Upper lobe of left lung (tissue), 6 donors: ENCODE results near the gene R3HDM4. TPM values are rescaled to one million over a fixed set of nuclear protein-coding genes. Genes with fewer than 3 reads are reported as not detected.

Source experiments
- ATAC-seq, 2 donors: fragments of 200-7000 bp; cut with Tn5 transposase; one replicate each; pipeline ENCODE4 v1.9.1; 2022; ENCODE audit warnings: mild to moderate bottlenecking in 2 of 2, moderate library complexity in 2 of 2; ENCODE audit not compliant: low FRiP score in 2 of 2
- DNase-seq, 2 donors: peaks; one replicate each; pipeline ENCODE4 v3.0.0-alpha.2; 2019 to 2020
- H3K27ac ChIP-seq, 4 donors: fragments of 200-600 bp; sonication (generic); one replicate each; pipeline ENCODE4 v1.5.1; 2016 to 2019
- H3K27me3 ChIP-seq, 4 donors: fragments of 200-600 bp; sonication (generic); one replicate each; pipeline ENCODE4 v1.5.1; 2017 to 2019
- H3K36me3 ChIP-seq, 4 donors: fragments of 200-600 bp; sonication (generic); one replicate each; pipeline ENCODE4 v1.5.1; 2016 to 2019
- H3K4me1 ChIP-seq, 4 donors: fragments of 200-600 bp; sonication (generic); one replicate each; pipeline ENCODE4 v1.5.1; 2018 to 2019
- H3K4me3 ChIP-seq, 4 donors: fragments of 200-600 bp; sonication (generic); one replicate each; pipeline ENCODE4 v1.5.1; 2017 to 2019; ENCODE audit warnings: mild to moderate bottlenecking in 2 of 4, moderate library complexity in 1 of 4
- H3K9me3 ChIP-seq, 4 donors: fragments of 200-600 bp; sonication (generic); one replicate each; pipeline ENCODE4 v1.5.1; 2018 to 2019
- CTCF ChIP-seq, 6 experiments: fragments of 450-650 bp in 4 of 6; fragments of 200-600 bp in 2 of 6; sonication (generic) in 2 of 6; IDR thresholded peaks; one replicate each; pipeline ENCODE4 v1.5.1; 2016 to 2019; ENCODE audit warnings: antibody characterized with exemption in 6 of 6
- EP300 ChIP-seq, 4 donors: sonication (generic); formaldehyde crosslinking; IDR thresholded peaks; one replicate each; pipeline ENCODE4 v1.5.1; 2017; ENCODE audit warnings: antibody characterized with exemption in 4 of 4, control low read depth in 2 of 4
- POLR2A ChIP-seq, 4 donors: fragments of 450-650 bp; IDR thresholded peaks; one replicate each; pipeline ENCODE4 v1.5.1; 2016 to 2017; ENCODE audit warnings: antibody characterized with exemption in 4 of 4, mild to moderate bottlenecking in 2 of 4
- POLR2AphosphoS5 ChIP-seq, 2 donors: sonication (generic); formaldehyde crosslinking; IDR thresholded peaks; one replicate each; pipeline ENCODE4 v1.5.1; 2017; ENCODE audit warnings: antibody characterized with exemption in 2 of 2
- WGBS, 2 donors: methylation state at CpG; one replicate each; pipeline ENCODE4 v1.1.5; 2017 to 2018; 5-methylcytosine and 5-hydroxymethylcytosine counted together
- total RNA-seq, 6 donors: library from RNA; depleted of rRNA in 4 of 6; stranded (reverse); fragments of >200 nt in 4 of 6; gene quantifications; one replicate each; pipeline versions ENCODE4 v1.1.0 to v1.2.1, GENCODE V29; 2016 to 2021
- donor health status: DM: no; HTN: no; CAD: no; lungs with moderate emphysema.
- donor health status: DM: no; HTN: yes; CAD: no; lungs with severe emphysema.

R3HDM4 gene
- total RNA-seq, 6 donors from 2014 or later: 39.6 to 71.2 (median 63.3) TPM

GRCh38 chr19:939922-940321, 26.9 kb upstream of the R3HDM4 start:
- Histone ChIP-seq H3K9me3 (no peaks in the 10 kb centered on the region), H3K36me3 (peaks cover 0 to 7% (median 0%) of the 10 kb centered on the region in 4 donors), H3K4me3 (peak overlapping the region in 1 of 4 donors; percentile 44), H3K4me1 (peaks cover 35 to 45% (median 39%) of the 10 kb centered on the region in 4 donors), H3K27me3 (no peaks in the 10 kb centered on the region), H3K27ac (peak overlapping the region; percentile 82 to 89 (median 84))
- no peak for DNase-seq
- ATAC-seq: no peak
- WGBS, 2 donors: 89 to 93% methylated on average over 3 to 7 of the region's 7 CpGs
- no peak for TF ChIP-seq POLR2AphosphoS5 (IDR thresholded peaks at IDR 0.05)
- no peak for TF ChIP-seq POLR2A (IDR thresholded peaks at IDR 0.05)
- TF ChIP-seq CTCF (IDR thresholded peaks at IDR 0.05): no peak
- TF ChIP-seq EP300 (IDR thresholded peaks at IDR 0.05): no peak

DNA sequence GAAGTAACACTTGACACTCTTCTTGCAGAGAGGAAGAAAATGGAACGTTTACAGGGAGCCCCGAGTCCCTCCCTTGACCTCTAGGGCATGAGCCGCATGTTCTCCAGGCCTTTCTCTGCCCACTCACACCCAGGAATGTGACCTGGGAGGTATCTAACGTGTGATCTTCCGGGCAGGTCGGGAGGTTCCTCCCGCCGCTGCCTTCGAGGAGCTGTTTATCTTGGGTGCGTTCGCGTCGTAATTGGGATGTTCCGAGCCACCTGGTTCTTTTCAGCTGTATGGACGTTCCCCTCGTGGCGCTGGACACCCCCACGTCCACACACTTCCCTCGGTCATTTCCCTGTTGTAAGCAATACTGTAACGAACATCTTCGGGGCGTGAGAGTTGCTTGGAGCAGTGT, 26.4 kb upstream of the R3HDM4 start:
- Histone ChIP-seq H3K27ac (peak overlapping the region in 1 of 4 donors; percentile 89), H3K36me3 (peaks cover 0 to 7% (median 0%) of the 10 kb centered on the region in 4 donors), H3K4me3 (no peak overlapping the region), H3K27me3 (no peaks in the 10 kb centered on the region), H3K9me3 (no peaks in the 10 kb centered on the region), H3K4me1 (peaks cover 40 to 50% (median 44%) of the 10 kb centered on the region in 4 donors)
- no peak for DNase-seq
- TF ChIP-seq POLR2AphosphoS5 (IDR thresholded peaks at IDR 0.05): no peak
- no peak for TF ChIP-seq CTCF (IDR thresholded peaks at IDR 0.05)
- no peak for TF ChIP-seq EP300 (IDR thresholded peaks at IDR 0.05)
- TF ChIP-seq POLR2A (IDR thresholded peaks at IDR 0.05): no peak
- 84 to 90% methylated on average over 22 of the region's 22 CpGs for WGBS, 2 donors
- ATAC-seq: no peak

DNA sequence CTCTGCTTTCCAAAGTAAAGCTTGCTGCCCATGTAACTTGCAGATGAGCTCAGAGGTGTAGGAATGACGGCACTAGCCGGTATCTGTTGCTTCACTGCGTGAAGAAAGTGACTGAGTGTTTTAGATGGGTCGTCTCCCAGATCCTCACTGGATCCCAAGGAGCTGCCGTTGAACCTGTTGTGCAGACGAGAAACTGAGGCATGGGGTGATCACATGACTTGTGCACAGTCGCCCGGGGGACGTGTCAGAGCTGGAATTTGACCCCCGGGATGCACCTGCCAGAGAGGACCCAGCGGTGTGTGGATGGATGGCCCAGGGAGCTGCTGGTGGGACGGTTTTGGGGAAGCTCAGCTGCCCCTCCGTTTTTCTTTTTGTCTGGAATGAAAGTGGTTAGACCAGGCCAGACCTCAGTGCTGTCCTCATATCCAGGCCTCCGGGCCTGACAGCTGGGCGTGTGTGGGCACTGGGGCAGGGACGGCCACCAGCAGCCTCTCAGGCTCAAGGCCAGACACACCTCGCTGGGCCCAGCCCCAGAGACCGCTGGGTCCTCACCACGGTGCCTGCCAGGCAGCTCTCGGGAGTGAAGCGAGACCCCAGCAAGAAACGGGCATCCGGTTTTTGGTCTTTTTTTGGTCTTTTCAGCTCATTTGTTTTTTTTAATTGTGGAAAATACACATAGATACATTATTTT, 25.4 kb upstream of the R3HDM4 start:
- H3K4me1 ChIP-seq: peaks cover 51 to 61% (median 55%) of the 10 kb centered on the region in 4 donors
- TF ChIP-seq POLR2A (IDR thresholded peaks at IDR 0.05): no peak
- TF ChIP-seq EP300 (IDR thresholded peaks at IDR 0.05): no peak
- no peak for TF ChIP-seq POLR2AphosphoS5 (IDR thresholded peaks at IDR 0.05)
- no peak for TF ChIP-seq CTCF (IDR thresholded peaks at IDR 0.05)

DNA sequence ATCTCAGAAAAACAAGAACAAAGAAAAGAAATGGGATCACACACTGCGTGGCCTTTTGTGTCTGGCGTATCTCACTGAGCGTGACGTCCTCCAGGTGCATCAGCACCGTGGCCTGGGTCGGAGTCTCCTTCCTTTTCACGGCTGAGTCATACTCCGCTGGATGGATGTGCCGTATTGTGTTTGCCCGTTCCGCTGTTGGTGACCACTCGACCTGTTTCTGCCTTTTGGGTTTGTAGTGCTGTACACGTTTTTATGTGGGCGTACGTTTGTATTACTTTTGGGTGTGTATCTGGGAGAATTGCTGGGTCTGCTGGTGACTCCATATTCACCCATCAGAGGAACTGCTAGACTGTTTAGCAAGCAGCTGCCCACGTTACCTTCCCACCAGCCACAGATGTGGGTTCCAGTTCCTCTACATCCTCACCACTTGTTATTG, 24.3 kb upstream of the R3HDM4 start:
- no peak overlapping the region for H3K27ac ChIP-seq
- WGBS, 2 donors: 86 to 91% methylated on average over 16 of the region's 16 CpGs
- no peak for ATAC-seq
- no peaks in the 10 kb centered on the region for H3K9me3 ChIP-seq
- peaks cover 0 to 7% (median 0%) of the 10 kb centered on the region in 4 donors for H3K36me3 ChIP-seq
- H3K27me3 ChIP-seq: no peaks in the 10 kb centered on the region
- no peak for DNase-seq
- H3K4me1 ChIP-seq: peaks cover 60 to 71% (median 65%) of the 10 kb centered on the region in 4 donors
- TF ChIP-seq POLR2A (IDR thresholded peaks at IDR 0.05) (no peak), CTCF (IDR thresholded peaks at IDR 0.05) (no peak), POLR2AphosphoS5 (IDR thresholded peaks at IDR 0.05) (no peak), EP300 (IDR thresholded peaks at IDR 0.05) (no peak)
- H3K4me3 ChIP-seq: no peak overlapping the region

More for the DNA sequence above, 25.4 kb upstream of the R3HDM4 start:
- Histone ChIP-seq H3K9me3 (no peaks in the 10 kb centered on the region), H3K36me3 (peaks cover 0 to 7% (median 0%) of the 10 kb centered on the region in 4 donors), H3K27me3 (no peaks in the 10 kb centered on the region), H3K4me3 (no peak overlapping the region), H3K27ac (no peak overlapping the region)
- DNase-seq: peak in 1 of 2 donors; percentile 59
- WGBS, 2 donors: 89 to 90% methylated on average over 22 to 23 of the region's 23 CpGs
- no peak for ATAC-seq
